ENCODE results near the gene PLA2G3. TPM values are rescaled to one million over a fixed set of nuclear protein-coding genes. Genes with fewer than 3 reads are reported as not detected.

PLA2G3 gene
- total RNA-seq, 1 experiment from 2014 or later: not detected

- RAD21 ChIA-PET (ENCODE audit: low non-redundant PET in 1 of 2, low total read pairs in 2 of 2, uncharacterized antibody in 2 of 2, unreplicated experiment in 2 of 2): no interaction called here
- Histone ChIP-seq H3K79me2 (ENCODE audit: insufficient read depth, low read length) (no peaks in the 10 kb centered on the region; the same call in 1 of the 2 replicates), H3K27me3 (ENCODE audit: insufficient read depth, low read length) (no peaks in the 10 kb centered on the region), H3K4me2 (ENCODE audit: low read length) (peak overlapping the region; percentile 99; the same call in 1 of the 2 replicates), H3K9ac (ENCODE audit: low read length) (no peak overlapping the region), H3K9me2 (ENCODE audit: insufficient read depth) (no peaks in the 10 kb centered on the region), H3K4me1 (ENCODE audit: control insufficient read depth in 1 of 2, insufficient read depth in 2 of 2, low read length in 2 of 2) (peaks cover 14 to 32% of the 10 kb centered on the region in 2 experiments; a peak in 3 of 4 replicates), H3K36me3 (ENCODE audit: control insufficient read depth in 1 of 2, insufficient read depth in 2 of 2, low read length in 2 of 2) (peaks cover 2 to 15% of the 10 kb centered on the region in 2 experiments; a peak in 2 of 4 replicates), H3K4me3 (replicated peaks in 1 of 2; ENCODE audit: low read depth in 1 of 2, low read length in 2 of 2) (no peak overlapping the region), H3K9me3 (ENCODE audit: control insufficient read depth in 1 of 2, insufficient read depth in 1 of 2, low read depth in 1 of 2, low read length in 2 of 2) (no peaks in the 10 kb centered on the region), H4K20me1 (ENCODE audit: insufficient read depth) (no peaks in the 10 kb centered on the region), H3K27ac (ENCODE audit: low read depth, low read length) (0 out of 2 replicates have a peak overlapping the region, but pooled peaks have one; percentile 75), H2AFZ (ENCODE audit: low read depth, low read length, poor library complexity, severe bottlenecking) (no peak overlapping the region)
- BruUV-seq (replicated peaks): no TSS peak
- DNase-seq (ENCODE audit: low read depth, low spot score) (no peak), ATAC-seq (no peak)
- no peak for TF ChIP-seq EZH2phosphoT487 (IDR thresholded peaks at IDR 0.05; ENCODE audit: borderline replicate concordance)
- TF ChIP-seq POLR2AphosphoS5 (IDR thresholded peaks at IDR 0.05; ENCODE audit: low read depth, low read length): no peak
- TF ChIP-seq FOSL1 (IDR thresholded peaks at IDR 0.05; ENCODE audit: low read depth): no peak
- TF ChIP-seq ZFX (IDR thresholded peaks at IDR 0.05): no peak
- no peak for TF ChIP-seq ZNF274 (IDR thresholded peaks at IDR 0.05; ENCODE audit: low read depth, low read length)
- no peak for TF ChIP-seq TCF7L2 (IDR thresholded peaks at IDR 0.05; ENCODE audit: borderline replicate concordance, extremely low read depth, insufficient read depth, insufficient read length)
- TF ChIP-seq ELF1 (IDR thresholded peaks at IDR 0.05; ENCODE audit: borderline replicate concordance, low read depth): no peak
- TF ChIP-seq, protein P1, sequence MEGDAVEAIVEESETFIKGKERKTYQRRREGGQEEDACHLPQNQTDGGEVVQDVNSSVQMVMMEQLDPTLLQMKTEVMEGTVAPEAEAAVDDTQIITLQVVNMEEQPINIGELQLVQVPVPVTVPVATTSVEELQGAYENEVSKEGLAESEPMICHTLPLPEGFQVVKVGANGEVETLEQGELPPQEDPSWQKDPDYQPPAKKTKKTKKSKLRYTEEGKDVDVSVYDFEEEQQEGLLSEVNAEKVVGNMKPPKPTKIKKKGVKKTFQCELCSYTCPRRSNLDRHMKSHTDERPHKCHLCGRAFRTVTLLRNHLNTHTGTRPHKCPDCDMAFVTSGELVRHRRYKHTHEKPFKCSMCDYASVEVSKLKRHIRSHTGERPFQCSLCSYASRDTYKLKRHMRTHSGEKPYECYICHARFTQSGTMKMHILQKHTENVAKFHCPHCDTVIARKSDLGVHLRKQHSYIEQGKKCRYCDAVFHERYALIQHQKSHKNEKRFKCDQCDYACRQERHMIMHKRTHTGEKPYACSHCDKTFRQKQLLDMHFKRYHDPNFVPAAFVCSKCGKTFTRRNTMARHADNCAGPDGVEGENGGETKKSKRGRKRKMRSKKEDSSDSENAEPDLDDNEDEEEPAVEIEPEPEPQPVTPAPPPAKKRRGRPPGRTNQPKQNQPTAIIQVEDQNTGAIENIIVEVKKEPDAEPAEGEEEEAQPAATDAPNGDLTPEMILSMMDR (IDR thresholded peaks at IDR 0.05 in 2 of 3, conservative IDR thresholded peaks at IDR 0.05 in 1 of 3; ENCODE audit: borderline replicate concordance in 1 of 3, insufficient read depth in 1 of 3, low read depth in 2 of 3, low read length in 2 of 3): no peak
- TF ChIP-seq JUND (IDR thresholded peaks at IDR 0.05): no peak
- TF ChIP-seq, protein P2, sequence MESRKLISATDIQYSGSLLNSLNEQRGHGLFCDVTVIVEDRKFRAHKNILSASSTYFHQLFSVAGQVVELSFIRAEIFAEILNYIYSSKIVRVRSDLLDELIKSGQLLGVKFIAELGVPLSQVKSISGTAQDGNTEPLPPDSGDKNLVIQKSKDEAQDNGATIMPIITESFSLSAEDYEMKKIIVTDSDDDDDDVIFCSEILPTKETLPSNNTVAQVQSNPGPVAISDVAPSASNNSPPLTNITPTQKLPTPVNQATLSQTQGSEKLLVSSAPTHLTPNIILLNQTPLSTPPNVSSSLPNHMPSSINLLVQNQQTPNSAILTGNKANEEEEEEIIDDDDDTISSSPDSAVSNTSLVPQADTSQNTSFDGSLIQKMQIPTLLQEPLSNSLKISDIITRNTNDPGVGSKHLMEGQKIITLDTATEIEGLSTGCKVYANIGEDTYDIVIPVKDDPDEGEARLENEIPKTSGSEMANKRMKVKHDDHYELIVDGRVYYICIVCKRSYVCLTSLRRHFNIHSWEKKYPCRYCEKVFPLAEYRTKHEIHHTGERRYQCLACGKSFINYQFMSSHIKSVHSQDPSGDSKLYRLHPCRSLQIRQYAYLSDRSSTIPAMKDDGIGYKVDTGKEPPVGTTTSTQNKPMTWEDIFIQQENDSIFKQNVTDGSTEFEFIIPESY (IDR thresholded peaks at IDR 0.05; ENCODE audit: extremely low read depth, insufficient replicate concordance, low read length): no peak
- TF ChIP-seq EGR1 (IDR thresholded peaks at IDR 0.05; ENCODE audit: low read depth): no peak
- TF ChIP-seq SRF (IDR thresholded peaks at IDR 0.05; ENCODE audit: low read depth): no peak
- no peak for TF ChIP-seq YY1 (IDR thresholded peaks at IDR 0.05; ENCODE audit: extremely low read depth, insufficient replicate concordance, low read depth, low read length)
- TF ChIP-seq EZH2 (IDR thresholded peaks at IDR 0.05): no peak
- TF ChIP-seq CEBPB (IDR thresholded peaks at IDR 0.05; ENCODE audit: low read depth): no peak
- no peak for TF ChIP-seq SIN3A (IDR thresholded peaks at IDR 0.05; ENCODE audit: low read depth)
- CTCF ChIA-PET: no interaction called here
- intact Hi-C loops (cut with micrococcal nuclease): no loop called here
- POLR2A ChIA-PET: interaction anchor here (0.6 kb wide), 1 partner anchor 440 kb away, joined by 3 read pairs; no protein-coding TSS in a partner anchor
These were observed 34.9 kb downstream of the PLA2G3 start for GRCh38 chr22:31105282-31105929.

All from HCT116 (cell line).